ENCODE results near the gene SLC10A7.

DNA sequence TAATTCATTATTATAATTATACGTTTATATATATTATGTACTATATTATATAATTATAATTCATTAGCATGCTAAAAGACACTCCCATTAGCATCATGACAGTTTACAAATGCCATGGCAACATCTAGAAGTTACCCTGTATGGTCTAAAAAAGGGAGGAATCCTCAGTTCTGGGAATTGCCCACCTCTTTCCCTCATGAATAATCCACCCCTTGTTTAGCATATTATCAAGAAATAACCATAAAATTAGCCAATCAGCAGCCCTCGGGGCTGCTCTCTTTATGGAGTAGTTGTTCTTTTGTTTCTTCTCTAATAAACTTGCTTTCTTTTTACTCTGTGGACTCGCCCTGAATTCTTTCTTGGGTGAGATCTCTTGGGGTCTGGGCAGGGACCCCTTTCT, 42.8 kb upstream of the SLC10A7 start:
- TF ChIP-seq, protein P1, sequence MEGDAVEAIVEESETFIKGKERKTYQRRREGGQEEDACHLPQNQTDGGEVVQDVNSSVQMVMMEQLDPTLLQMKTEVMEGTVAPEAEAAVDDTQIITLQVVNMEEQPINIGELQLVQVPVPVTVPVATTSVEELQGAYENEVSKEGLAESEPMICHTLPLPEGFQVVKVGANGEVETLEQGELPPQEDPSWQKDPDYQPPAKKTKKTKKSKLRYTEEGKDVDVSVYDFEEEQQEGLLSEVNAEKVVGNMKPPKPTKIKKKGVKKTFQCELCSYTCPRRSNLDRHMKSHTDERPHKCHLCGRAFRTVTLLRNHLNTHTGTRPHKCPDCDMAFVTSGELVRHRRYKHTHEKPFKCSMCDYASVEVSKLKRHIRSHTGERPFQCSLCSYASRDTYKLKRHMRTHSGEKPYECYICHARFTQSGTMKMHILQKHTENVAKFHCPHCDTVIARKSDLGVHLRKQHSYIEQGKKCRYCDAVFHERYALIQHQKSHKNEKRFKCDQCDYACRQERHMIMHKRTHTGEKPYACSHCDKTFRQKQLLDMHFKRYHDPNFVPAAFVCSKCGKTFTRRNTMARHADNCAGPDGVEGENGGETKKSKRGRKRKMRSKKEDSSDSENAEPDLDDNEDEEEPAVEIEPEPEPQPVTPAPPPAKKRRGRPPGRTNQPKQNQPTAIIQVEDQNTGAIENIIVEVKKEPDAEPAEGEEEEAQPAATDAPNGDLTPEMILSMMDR (conservative IDR thresholded peaks at IDR 0.05; ENCODE audit: low read depth in 2 of 2) = no peak
- TF ChIP-seq EZH2 (IDR thresholded peaks at IDR 0.05; ENCODE audit: low read depth, unreplicated experiment) = no peak
- TF ChIP-seq POLR2AphosphoS5 (IDR thresholded peaks at IDR 0.05; ENCODE audit: low read depth) = no peak
- TF ChIP-seq, protein P2, sequence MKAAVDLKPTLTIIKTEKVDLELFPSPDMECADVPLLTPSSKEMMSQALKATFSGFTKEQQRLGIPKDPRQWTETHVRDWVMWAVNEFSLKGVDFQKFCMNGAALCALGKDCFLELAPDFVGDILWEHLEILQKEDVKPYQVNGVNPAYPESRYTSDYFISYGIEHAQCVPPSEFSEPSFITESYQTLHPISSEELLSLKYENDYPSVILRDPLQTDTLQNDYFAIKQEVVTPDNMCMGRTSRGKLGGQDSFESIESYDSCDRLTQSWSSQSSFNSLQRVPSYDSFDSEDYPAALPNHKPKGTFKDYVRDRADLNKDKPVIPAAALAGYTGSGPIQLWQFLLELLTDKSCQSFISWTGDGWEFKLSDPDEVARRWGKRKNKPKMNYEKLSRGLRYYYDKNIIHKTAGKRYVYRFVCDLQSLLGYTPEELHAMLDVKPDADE (IDR thresholded peaks at IDR 0.05) = no peak
- TF ChIP-seq, protein P3, sequence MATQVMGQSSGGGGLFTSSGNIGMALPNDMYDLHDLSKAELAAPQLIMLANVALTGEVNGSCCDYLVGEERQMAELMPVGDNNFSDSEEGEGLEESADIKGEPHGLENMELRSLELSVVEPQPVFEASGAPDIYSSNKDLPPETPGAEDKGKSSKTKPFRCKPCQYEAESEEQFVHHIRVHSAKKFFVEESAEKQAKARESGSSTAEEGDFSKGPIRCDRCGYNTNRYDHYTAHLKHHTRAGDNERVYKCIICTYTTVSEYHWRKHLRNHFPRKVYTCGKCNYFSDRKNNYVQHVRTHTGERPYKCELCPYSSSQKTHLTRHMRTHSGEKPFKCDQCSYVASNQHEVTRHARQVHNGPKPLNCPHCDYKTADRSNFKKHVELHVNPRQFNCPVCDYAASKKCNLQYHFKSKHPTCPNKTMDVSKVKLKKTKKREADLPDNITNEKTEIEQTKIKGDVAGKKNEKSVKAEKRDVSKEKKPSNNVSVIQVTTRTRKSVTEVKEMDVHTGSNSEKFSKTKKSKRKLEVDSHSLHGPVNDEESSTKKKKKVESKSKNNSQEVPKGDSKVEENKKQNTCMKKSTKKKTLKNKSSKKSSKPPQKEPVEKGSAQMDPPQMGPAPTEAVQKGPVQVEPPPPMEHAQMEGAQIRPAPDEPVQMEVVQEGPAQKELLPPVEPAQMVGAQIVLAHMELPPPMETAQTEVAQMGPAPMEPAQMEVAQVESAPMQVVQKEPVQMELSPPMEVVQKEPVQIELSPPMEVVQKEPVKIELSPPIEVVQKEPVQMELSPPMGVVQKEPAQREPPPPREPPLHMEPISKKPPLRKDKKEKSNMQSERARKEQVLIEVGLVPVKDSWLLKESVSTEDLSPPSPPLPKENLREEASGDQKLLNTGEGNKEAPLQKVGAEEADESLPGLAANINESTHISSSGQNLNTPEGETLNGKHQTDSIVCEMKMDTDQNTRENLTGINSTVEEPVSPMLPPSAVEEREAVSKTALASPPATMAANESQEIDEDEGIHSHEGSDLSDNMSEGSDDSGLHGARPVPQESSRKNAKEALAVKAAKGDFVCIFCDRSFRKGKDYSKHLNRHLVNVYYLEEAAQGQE (IDR thresholded peaks at IDR 0.05; ENCODE audit: unreplicated experiment) = no peak

Measured in GM23338 (cell line).